Stimulated activated CD4-positive, alpha-beta T cell treated with anti-CD3 and anti-CD28 coated beads, Interleukin-12 subunit alpha, Interleukin-12 subunit beta, amount 100 ng/mL, for 48 hours (primary cell): ENCODE data around the gene ASB2.
A peak's percentile ranks its signal among the peaks of the same experiment; 100 is the strongest.

Experiments
- DNase-seq, 3 donors: peaks; one replicate each; pipeline ENCODE4 v3.0.0-alpha.2; 2020; ENCODE audit warnings: low read depth in 2 of 3, low spot score in 1 of 3

The ASB2 gene

GRCh38 chr14:93981316-93982229 is 5.2 kb upstream of the ASB2 start:
- DNase-seq, result no peak

GRCh38 chr14:93980456-93981201 is 4.3 kb upstream of the ASB2 start:
- DNase-seq, result no peak

DNA sequence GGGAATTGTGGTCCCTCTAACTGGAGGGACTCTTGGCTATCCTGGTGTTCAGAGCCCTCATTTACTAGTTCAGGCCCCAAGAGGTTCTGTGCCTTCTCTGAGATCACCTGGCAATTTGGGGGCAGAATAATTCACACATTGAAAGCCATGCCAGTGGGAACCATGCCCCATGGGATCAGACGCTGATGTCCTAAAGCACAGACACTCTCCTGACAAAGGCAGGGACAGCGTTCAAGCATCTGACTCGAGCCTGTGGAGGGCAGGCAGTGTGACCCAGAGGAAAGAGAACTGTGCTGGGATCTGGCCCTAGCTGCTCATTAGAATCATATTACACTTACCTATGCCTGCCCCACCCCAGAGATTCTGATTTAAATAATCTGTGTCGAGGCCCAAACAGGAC is 2.4 kb upstream of the ASB2 start:
- DNase-seq, result no peak

GRCh38 chr14:93977790-93978581 is 1.6 kb upstream of the ASB2 start:
- DNase-seq, result peak in 2 of 3 donors; percentile 68 to 70

DNA sequence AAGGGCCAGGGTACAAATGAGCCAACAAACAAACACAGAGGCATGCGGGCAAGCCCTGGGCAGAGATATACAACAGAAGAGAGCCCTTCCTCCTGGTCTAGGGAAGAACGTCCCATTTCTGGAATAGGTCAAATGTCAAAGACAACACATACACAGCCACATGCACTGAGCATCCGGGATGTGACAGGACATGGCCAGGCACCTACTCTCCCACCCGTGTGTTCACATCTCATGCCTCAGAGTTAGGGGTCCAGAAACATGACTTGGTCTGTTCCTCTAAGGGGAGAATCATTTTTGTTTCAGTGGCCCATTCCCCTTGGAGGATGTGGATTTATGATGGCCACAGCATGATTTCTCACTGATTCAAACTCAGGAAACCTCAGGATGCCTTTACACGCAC is 801 bp upstream of the ASB2 start:
- DNase-seq, result no peak

- DNase-seq, result no peak
Measured at GRCh38 chr14:93975791-93976476, 436 bp downstream of the ASB2 start.

GRCh38 chr14:93974833-93975232 is 1.5 kb downstream of the ASB2 start:
- DNase-seq, result no peak

GRCh38 chr14:93974299-93974698 is 2.1 kb downstream of the ASB2 start:
- DNase-seq, result no peak

DNA sequence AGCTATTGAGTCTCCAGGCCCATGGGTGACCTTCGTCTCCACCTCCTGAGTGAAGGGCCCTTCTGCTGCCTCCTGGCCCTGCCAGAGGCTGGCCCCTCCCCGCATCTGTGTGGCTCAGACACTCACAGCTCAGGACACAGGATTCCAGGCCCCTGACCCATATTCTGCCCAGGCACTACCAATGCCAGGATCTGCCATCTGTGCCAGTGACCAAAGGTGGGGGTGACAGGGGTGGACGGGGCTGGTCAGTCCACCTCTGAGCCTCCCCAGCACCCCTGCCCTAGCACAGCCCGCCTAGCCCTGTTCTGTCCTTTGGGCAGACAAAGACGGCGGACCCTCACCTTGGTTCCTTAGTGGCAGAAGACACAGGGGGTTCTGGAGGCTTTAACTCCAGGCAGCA is 2.8 kb downstream of the ASB2 start:
- DNase-seq, result no peak

DNA sequence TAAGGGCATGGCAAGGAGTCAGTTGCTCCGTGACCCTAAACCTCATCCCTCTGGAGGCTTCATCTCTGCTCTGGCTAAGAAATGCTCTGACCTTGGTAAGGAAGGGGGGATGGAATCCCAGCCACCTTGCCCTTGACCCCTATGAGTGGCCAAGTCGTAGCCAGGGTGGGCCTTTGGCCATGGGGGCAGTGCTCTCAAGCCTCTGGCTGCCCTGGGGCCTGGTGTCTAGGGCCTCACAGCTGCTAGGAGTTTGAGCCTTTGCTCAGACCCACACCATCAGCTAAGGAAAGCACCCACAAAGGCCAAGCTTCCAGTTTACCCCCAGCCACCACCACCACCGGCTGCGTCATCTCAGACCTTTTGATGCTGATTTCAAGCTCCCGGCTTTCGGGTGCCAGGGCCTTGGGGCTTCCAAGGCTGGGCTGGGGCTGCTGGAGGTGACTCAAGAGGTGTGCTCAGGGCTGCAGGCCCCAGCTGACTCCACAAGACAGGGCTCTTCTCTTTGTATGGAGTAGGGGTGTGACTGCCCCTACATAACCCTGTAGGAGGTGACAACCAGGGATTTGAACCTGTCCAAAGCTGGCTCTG is 3.7 kb downstream of the ASB2 start:
- DNase-seq, result no peak

DNA sequence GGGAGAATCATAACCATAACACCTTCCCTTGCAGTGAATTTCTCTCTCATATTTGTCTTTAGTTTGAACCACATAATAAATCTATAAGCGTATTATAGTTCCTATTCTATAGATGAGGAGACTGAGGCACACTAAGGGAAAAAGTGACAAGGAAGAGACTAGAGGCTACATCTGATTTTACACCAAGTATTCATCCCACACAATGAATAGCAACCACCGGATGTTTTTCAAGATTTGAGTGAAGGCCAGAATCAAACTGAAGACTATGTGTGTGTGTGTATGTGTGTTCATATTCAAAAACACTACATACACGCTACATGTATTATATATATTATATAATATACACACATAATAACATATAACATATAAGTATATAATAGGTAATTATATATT is 4.7 kb downstream of the ASB2 start:
- no peak for DNase-seq

DNA sequence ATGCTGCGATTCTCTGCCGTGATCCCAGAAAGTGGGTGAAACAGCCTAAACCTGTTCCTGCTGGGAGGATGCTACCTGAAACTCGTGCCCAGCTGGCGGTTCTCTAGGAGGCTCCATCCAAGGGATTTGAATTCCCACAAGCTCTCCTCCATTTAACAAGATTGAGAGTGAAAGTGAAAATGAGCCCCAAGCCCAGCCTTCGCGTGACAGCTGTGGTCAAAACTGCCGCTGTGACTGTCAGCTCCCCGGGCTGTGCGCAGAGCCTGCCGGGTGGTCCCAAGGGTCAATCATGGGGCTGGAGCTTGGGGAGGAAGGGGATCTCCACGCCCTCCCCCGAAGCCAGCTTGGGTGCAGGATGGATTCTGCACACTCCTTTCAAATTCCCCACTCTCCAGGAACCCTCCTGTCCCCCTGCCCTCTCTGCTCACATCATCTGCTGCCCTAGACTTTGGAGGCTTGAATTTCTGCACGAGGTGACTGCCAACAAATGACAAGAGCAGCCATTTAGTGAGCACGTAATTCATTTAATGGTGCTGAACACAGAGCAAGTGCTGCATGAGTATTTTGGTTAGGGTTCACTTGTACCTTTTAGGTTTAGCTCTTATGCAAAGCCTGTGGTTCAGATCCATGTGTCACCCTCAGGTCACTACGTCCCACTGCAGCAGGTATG is 5.3 kb downstream of the ASB2 start:
- peak in 1 of 3 donors; percentile 49 for DNase-seq

DNA sequence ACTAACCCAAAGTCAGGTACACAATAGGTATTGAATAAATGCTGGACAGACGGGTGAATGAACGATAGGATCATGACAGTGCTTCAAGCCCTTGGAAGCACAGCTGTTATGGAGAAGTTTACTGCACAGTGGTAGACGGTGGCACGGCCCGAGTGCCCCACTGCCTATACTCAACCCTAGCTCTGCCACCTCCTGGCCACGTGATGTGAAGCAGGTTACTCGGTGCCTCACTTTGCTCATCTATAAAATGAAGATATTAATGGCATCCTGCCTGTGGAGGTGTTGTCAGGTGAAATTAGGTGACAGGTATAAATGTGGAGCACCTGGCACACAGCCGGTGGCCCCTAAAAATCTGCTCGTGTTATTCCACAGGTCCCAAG is 5.8 kb downstream of the ASB2 start:
- no peak for DNase-seq

GRCh38 chr14:93969082-93969828 is 7.1 kb downstream of the ASB2 start:
- no peak for DNase-seq

GRCh38 chr14:93967637-93968250 is 8.6 kb downstream of the ASB2 start:
- no peak for DNase-seq

DNA sequence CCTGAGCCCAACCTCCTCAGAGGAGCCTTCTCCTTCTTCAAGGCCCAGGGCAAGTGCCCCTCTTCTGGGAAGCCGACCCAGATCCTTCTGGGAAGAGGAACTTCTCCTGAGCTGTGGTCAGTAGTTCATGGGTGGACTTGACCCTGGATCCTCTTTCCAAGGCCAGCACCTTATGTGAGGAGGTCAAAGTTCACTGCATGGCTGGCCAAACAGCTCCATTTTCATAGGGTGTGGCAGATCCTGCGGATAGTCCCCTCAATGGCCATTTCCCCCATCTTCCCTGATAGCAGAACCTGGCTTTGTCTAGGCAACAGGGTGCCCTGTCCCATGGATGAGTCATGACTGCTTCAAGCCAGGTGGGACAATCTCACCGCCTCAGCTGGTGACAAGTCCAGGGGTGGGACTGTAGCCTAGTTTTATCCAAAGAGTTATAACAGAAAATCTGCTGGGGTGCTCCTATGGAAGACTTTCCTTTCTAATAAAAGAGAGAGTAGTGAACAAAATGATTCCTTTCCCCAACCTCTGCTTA is 10.4 kb downstream of the ASB2 start:
- DNase-seq, result no peak

DNA sequence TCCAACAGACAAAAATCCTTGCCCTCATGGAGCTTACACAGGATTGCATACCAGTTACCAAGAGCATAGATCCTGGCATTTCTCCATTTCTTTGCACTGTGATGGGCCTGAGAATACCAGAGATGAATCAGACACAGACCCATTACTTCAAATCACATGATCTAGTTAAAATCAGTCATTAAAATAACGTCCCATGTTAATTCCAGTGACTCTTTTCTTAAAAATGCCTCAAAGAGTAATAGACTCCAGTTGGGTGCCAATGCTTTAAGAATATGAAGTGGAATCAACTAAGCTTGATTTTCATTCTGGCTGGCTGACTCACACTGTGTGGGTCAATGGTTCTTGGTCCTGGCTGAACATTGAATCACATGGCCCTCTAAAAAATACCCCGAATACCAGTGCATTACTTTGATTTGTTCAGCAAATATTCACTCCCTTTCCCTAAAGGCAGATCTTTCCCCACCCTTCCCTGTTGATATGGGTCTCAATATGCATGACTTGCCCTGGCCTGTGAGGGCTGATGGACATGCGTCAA is 11.0 kb downstream of the ASB2 start:
- DNase-seq, result no peak

DNA sequence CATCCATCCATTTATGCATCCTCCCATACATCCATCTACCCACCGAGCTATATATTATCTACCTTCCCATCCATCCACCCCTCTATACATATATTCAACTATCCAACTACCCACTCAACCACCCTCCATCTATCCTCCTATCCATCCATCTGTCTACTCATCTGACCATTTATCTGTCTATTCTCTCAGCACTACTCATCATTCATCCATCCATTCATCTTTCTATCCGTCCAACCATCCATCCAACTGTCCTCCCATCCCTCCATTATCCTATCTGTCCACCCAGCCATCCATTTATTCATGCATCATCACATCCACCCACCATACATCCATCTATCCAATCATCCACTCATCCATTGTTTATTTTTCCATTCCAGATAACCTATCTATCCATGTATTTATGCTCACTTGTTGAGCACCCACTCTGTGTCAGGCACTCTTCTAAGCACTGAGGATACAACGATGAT is 11.5 kb downstream of the ASB2 start:
- no peak for DNase-seq
